Esophagus squamous epithelium (tissue), 5 donors: ENCODE data around the gene PSMA7. TPM values are rescaled to one million over a fixed set of nuclear protein-coding genes. Genes with fewer than 3 reads are reported as not detected.
A peak's percentile ranks its signal among the peaks of the same experiment; 100 is the strongest.

Experiments used
- DNase-seq: peaks from one replicate; lab custom pipeline; 2025; lab: John Stamatoyannopoulos, UW
- H3K27ac ChIP-seq, 4 donors: fragments of 200-600 bp; sonication (generic); one replicate each; pipeline ENCODE4 v1.5.1; 2016 to 2019; ENCODE audit warnings: mild to moderate bottlenecking in 1 of 4
- H3K27me3 ChIP-seq, 4 donors: fragments of 200-600 bp; sonication (generic); 1 replicate in 3 of 4; 2 replicates in 1 of 4; pipeline versions ENCODE4 v1.5.1 to v1.6.0; 2017 to 2021; ENCODE audit warnings: antibody characterized with exemption in 1 of 4
- H3K36me3 ChIP-seq, 3 donors: fragments of 200-600 bp; sonication (generic); one replicate each; pipeline ENCODE4 v1.5.1; 2016 to 2019
- H3K4me1 ChIP-seq, 3 donors: fragments of 200-600 bp; sonication (generic); one replicate each; pipeline ENCODE4 v1.5.1; 2017 to 2019
- H3K4me3 ChIP-seq, 4 donors: fragments of 200-600 bp; sonication (generic); 1 replicate in 3 of 4; 2 replicates in 1 of 4; pipeline ENCODE4 v1.5.1; 2016 to 2019; ENCODE audit warnings: mild to moderate bottlenecking in 2 of 4, moderate library complexity in 1 of 4
- H3K9me3 ChIP-seq, 3 donors: fragments of 200-600 bp; sonication (generic); one replicate each; pipeline ENCODE4 v1.5.1; 2016 to 2019
- POLR2A ChIP-seq, 4 donors: fragments of 450-650 bp; IDR thresholded peaks; one replicate each; pipeline ENCODE4 v1.6.1; 2017; ENCODE audit warnings: antibody characterized with exemption in 4 of 4, mild to moderate bottlenecking in 4 of 4, moderate library complexity in 3 of 4
- WGBS, 2 donors: methylation state at CpG; one replicate each; pipeline ENCODE4 v1.1.5; 2018; 5-methylcytosine and 5-hydroxymethylcytosine counted together
- intact Hi-C: fragments of 100-400 bp; cut with DNase I; formaldehyde crosslinking; loops from one replicate; pipeline ENCODE4 v1.15.0; 2022
- total RNA-seq, 4 donors: library from RNA; depleted of rRNA; stranded (reverse); fragments of >200 nt; gene quantifications; one replicate each; pipeline ENCODE4 v1.1.0, GENCODE V29; 2016
- TF ChIP-seq, protein P1 (sequence below), 6 experiments: fragments of 450-650 bp in 4 of 6; fragments of 200-600 bp in 2 of 6; sonication (generic) in 2 of 6; IDR thresholded peaks; one replicate each; pipeline ENCODE4 v1.5.1; 2016 to 2019; ENCODE audit warnings: antibody characterized with exemption in 6 of 6, mild to moderate bottlenecking in 4 of 6, moderate library complexity in 4 of 6
- donor health status: DM: yes; HTN: yes; CAD: no.

Gene PSMA7
- total RNA-seq, 4 donors from 2014 or later, result 230 to 373 (median 297) TPM

DNA sequence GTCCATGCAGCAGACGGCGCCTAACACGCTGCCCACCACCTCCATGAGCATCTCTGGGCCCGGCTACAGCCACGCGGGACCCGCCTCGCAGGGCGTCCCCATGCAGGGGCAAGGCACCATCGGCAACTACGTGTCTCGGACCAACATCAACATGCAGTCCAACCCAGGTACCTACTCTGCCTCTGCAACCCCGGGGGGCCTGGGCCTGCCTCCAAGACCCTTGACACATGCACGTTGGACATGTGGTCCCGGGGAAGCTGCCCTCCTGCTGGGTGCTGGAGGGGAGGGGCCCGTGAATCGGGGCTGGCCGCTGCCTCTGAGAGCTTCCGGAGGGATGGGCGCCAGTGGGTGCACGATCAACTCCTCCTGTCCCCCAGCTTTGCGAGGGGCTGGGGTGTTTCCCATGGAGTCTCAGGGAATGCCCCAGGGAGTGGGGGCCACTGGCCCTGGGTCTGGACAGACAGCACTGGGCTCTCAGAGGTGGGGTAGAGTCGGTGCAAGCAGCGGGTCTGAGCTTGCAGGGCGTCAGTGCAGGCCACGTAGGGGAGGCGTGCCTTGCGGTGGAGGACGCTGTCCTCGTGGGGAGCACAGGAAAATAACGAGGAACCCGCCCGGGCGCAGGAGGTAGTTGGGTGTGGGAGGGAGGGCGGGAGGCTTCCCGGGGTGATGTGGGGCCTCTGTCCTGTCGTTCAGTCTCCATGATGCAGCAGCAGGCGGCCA lies 19.7 kb upstream of the PSMA7 start:
- Histone ChIP-seq H3K4me3 (no peak overlapping the region), H3K27me3 (no peaks in the 10 kb centered on the region), H3K4me1 (peaks cover 0 to 32% (median 15%) of the 10 kb centered on the region in 3 donors), H3K9me3 (no peaks in the 10 kb centered on the region), H3K27ac (no peak overlapping the region), H3K36me3 (peaks cover 20 to 88% (median 37%) of the 10 kb centered on the region in 3 donors)
- WGBS, 2 donors, result 93 to 95% methylated on average over 3 to 4 of the region's 38 CpGs
- TF ChIP-seq POLR2A (IDR thresholded peaks at IDR 0.05), result no peak
- TF ChIP-seq, protein P1, sequence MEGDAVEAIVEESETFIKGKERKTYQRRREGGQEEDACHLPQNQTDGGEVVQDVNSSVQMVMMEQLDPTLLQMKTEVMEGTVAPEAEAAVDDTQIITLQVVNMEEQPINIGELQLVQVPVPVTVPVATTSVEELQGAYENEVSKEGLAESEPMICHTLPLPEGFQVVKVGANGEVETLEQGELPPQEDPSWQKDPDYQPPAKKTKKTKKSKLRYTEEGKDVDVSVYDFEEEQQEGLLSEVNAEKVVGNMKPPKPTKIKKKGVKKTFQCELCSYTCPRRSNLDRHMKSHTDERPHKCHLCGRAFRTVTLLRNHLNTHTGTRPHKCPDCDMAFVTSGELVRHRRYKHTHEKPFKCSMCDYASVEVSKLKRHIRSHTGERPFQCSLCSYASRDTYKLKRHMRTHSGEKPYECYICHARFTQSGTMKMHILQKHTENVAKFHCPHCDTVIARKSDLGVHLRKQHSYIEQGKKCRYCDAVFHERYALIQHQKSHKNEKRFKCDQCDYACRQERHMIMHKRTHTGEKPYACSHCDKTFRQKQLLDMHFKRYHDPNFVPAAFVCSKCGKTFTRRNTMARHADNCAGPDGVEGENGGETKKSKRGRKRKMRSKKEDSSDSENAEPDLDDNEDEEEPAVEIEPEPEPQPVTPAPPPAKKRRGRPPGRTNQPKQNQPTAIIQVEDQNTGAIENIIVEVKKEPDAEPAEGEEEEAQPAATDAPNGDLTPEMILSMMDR (IDR thresholded peaks at IDR 0.05), result no peak
- intact Hi-C loops, result no loop called here
- no peak for DNase-seq

DNA sequence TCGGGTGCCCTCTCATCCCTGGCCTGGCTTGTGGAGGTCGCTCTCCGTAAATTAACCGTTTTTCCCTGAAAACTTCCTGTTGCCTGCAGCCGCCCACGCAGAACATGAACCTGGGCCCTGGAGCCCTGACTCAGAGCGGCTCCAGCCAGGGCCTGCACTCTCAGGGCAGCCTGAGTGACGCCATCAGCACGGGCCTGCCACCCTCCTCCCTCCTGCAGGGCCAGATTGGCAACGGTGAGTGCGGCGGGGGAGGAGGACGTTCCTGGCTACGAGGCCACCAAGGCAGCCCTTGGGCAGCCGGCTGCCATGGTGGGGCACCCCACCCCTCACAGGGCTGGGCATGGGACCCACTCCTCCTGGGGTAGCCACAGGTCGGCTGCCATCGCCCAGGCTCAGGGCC lies 18.2 kb upstream of the PSMA7 start:
- Histone ChIP-seq H3K36me3 (peaks cover 20 to 73% (median 31%) of the 10 kb centered on the region in 3 donors), H3K27me3 (no peaks in the 10 kb centered on the region), H3K4me3 (no peak overlapping the region), H3K9me3 (no peaks in the 10 kb centered on the region), H3K4me1 (peaks cover 10 to 48% (median 21%) of the 10 kb centered on the region in 3 donors), H3K27ac (peak overlapping the region; percentile 26 to 65 (median 44))
- no peak for DNase-seq
- TF ChIP-seq, protein P1 (IDR thresholded peaks at IDR 0.05), result no peak
- no peak for TF ChIP-seq POLR2A (IDR thresholded peaks at IDR 0.05)
- intact Hi-C loops, result no loop called here
- 55% methylated on average over 4 of the region's 17 CpGs; no CpG with 5 or more reads in 1 of the 2 donors for WGBS, 2 donors

- intact Hi-C loops, result no loop called here
- Histone ChIP-seq H3K4me3 (no peak overlapping the region), H3K27me3 (no peaks in the 10 kb centered on the region), H3K9me3 (no peaks in the 10 kb centered on the region), H3K27ac (peak overlapping the region in 3 of 4 donors; percentile 31 to 65 (median 56)), H3K36me3 (peaks cover 20 to 73% (median 31%) of the 10 kb centered on the region in 3 donors), H3K4me1 (peaks cover 10 to 53% (median 21%) of the 10 kb centered on the region in 3 donors)
- DNase-seq, result no peak
- no peak for TF ChIP-seq POLR2A (IDR thresholded peaks at IDR 0.05)
- TF ChIP-seq, protein P1 (IDR thresholded peaks at IDR 0.05), result no peak
- WGBS, 2 donors, result 86 to 98% methylated on average over 6 to 11 of the region's 17 CpGs
These were observed 17.7 kb upstream of the PSMA7 start for GRCh38 chr20:62160876-62161275.

- DNase-seq, result no peak
- Histone ChIP-seq H3K4me3 (no peak overlapping the region), H3K27me3 (no peaks in the 10 kb centered on the region), H3K9me3 (no peaks in the 10 kb centered on the region), H3K36me3 (peaks cover 20 to 68% (median 25%) of the 10 kb centered on the region in 3 donors), H3K27ac (peak overlapping the region in 3 of 4 donors; percentile 46 to 74 (median 74)), H3K4me1 (peaks cover 10 to 59% (median 21%) of the 10 kb centered on the region in 3 donors)
- no peak for TF ChIP-seq POLR2A (IDR thresholded peaks at IDR 0.05)
- TF ChIP-seq, protein P1 (IDR thresholded peaks at IDR 0.05), result no peak
- intact Hi-C loops, result no loop called here
- 72 to 90% methylated on average over 8 of the region's 9 CpGs for WGBS, 2 donors
These were observed 17.1 kb upstream of the PSMA7 start for GRCh38 chr20:62160253-62160652.

GRCh38 chr20:62159839-62160238 lies 16.6 kb upstream of the PSMA7 start:
- Histone ChIP-seq H3K36me3 (peaks cover 20 to 66% (median 22%) of the 10 kb centered on the region in 3 donors), H3K27ac (peak overlapping the region in 3 of 4 donors; percentile 46 to 74 (median 74)), H3K4me3 (no peak overlapping the region), H3K9me3 (no peaks in the 10 kb centered on the region), H3K27me3 (no peaks in the 10 kb centered on the region), H3K4me1 (peaks cover 10 to 60% (median 21%) of the 10 kb centered on the region in 3 donors)
- 32 to 40% methylated on average over 3 to 6 of the region's 14 CpGs for WGBS, 2 donors
- TF ChIP-seq, protein P1 (IDR thresholded peaks at IDR 0.05), result no peak
- no peak for TF ChIP-seq POLR2A (IDR thresholded peaks at IDR 0.05)
- no peak for DNase-seq
- intact Hi-C loops, result no loop called here
